ENCODE data around the gene GAS7.

DNA sequence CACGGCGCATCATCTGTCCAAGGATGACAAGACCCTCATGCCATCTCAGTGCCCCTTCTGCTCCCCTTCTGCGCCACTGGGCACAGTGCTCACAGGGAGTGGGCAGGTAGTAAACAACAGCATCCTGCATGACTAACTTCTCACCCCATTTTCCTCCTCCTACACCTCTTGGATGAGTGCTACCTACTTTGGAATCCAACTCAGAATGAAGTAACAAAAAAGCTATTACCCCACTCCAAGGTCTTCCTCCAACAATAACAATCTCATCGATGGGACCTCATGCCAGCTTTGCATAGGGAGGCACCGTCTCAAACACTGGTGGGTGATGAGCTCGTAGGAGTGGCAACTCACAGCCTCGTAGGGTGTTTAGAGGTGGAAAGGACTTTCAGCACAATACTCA, 194.7 kb downstream of the GAS7 start:
- TF ChIP-seq, protein P1, sequence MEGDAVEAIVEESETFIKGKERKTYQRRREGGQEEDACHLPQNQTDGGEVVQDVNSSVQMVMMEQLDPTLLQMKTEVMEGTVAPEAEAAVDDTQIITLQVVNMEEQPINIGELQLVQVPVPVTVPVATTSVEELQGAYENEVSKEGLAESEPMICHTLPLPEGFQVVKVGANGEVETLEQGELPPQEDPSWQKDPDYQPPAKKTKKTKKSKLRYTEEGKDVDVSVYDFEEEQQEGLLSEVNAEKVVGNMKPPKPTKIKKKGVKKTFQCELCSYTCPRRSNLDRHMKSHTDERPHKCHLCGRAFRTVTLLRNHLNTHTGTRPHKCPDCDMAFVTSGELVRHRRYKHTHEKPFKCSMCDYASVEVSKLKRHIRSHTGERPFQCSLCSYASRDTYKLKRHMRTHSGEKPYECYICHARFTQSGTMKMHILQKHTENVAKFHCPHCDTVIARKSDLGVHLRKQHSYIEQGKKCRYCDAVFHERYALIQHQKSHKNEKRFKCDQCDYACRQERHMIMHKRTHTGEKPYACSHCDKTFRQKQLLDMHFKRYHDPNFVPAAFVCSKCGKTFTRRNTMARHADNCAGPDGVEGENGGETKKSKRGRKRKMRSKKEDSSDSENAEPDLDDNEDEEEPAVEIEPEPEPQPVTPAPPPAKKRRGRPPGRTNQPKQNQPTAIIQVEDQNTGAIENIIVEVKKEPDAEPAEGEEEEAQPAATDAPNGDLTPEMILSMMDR (IDR thresholded peaks at IDR 0.05) = no peak
- TF ChIP-seq EZH2 (IDR thresholded peaks at IDR 0.05; ENCODE audit: borderline replicate concordance, insufficient read depth, low read depth, low read length, poor library complexity, severe bottlenecking) = no peak

Data from B cell (primary cell).